Endodermal cell (in vitro differentiated cells): ENCODE data around the gene PARD3B. TPM values are rescaled to one million over a fixed set of nuclear protein-coding genes. Genes with fewer than 3 reads are reported as not detected.

ENCODE experiments used
- DNase-seq: peaks from one replicate; pipeline ENCODE4 v3.0.0-alpha.2; 2017
- H3K27ac ChIP-seq: 2 replicates; pipeline ENCODE4 v1.5.1; 2013; ENCODE audit warnings: mild to moderate bottlenecking, low read depth, low read length, moderate library complexity
- H3K27me3 ChIP-seq: 2 replicates; pipeline ENCODE4 v1.6.1; 2013; ENCODE audit warnings: mild to moderate bottlenecking, low read length, moderate library complexity; ENCODE audit not compliant: insufficient read depth, control insufficient read depth, poor library complexity, severe bottlenecking
- H3K36me3 ChIP-seq: 2 replicates; pipeline ENCODE4 v1.7.0; 2013; ENCODE audit warnings: mild to moderate bottlenecking, low read length, moderate library complexity; ENCODE audit not compliant: control insufficient read depth, insufficient read depth
- H3K4me1 ChIP-seq: one replicate; pipeline ENCODE4 v1.7.0; 2013; ENCODE audit warnings: low read length; ENCODE audit not compliant: control insufficient read depth, insufficient read depth
- H3K4me3 ChIP-seq: 2 replicates; pipeline ENCODE4 v1.5.1; 2013; ENCODE audit warnings: mild to moderate bottlenecking, low read length, moderate library complexity
- H3K9ac ChIP-seq: 2 replicates; pipeline ENCODE4 v1.6.1; 2013; ENCODE audit warnings: mild to moderate bottlenecking, low read length, moderate library complexity; ENCODE audit not compliant: poor library complexity, severe bottlenecking; ENCODE audit errors: extremely low read depth
- H3K9me3 ChIP-seq: 2 replicates; pipeline ENCODE4 v1.6.1; 2013; ENCODE audit warnings: mild to moderate bottlenecking, low read length, moderate library complexity; ENCODE audit not compliant: control insufficient read depth
- H3K27ac Mint-ChIP-seq: 2 replicates; pipeline ENCODE4 v1.8.0; 2020; ENCODE audit warnings: mixed read lengths
- H3K27me3 Mint-ChIP-seq: 2 replicates; pipeline ENCODE4 v1.8.0; 2021; ENCODE audit warnings: mild to moderate bottlenecking, mixed read lengths; ENCODE audit not compliant: insufficient read depth
- H3K36me3 Mint-ChIP-seq: 2 replicates; pipeline ENCODE4 v1.8.0; 2020; ENCODE audit warnings: low read depth, mixed read lengths
- H3K4me1 Mint-ChIP-seq: 2 replicates; pipeline ENCODE4 v1.8.0; 2020; ENCODE audit warnings: mixed read lengths
- H3K4me3 Mint-ChIP-seq: 2 replicates; pipeline ENCODE4 v1.8.0; 2020; ENCODE audit warnings: mild to moderate bottlenecking, moderate library complexity, mixed read lengths
- H3K9me3 Mint-ChIP-seq: 2 replicates; pipeline ENCODE4 v1.8.0; 2020; ENCODE audit warnings: mild to moderate bottlenecking, mixed read lengths
- CTCF ChIP-seq: fragments of 200-600 bp; sonication (generic); conservative IDR thresholded peaks from 2 replicates; pipeline ENCODE4 v1.5.0; 2021; ENCODE audit warnings: antibody characterized with exemption, mild to moderate bottlenecking
- WGBS, 2 experiments: methylation state at CpG; one replicate each; pipeline versions ENCODE4 v1.1.5 to v1.1.7; 2013; ENCODE audit warnings: missing lambda C conversion rate in 2 of 2, mixed read lengths in 1 of 2; ENCODE audit not compliant: insufficient coverage in 1 of 2, insufficient read length in 1 of 2; 5-methylcytosine and 5-hydroxymethylcytosine counted together
- total RNA-seq, 2 donors: library from RNA; stranded (reverse); fragmentation: NEBNext Ultra II Directional in 1 of 2; extraction: Animal tissue kit (Norgen Biotek cat#: 25700) in 1 of 2; gene quantifications; 2 replicates in 1 of 2; 3 replicates in 1 of 2; pipeline ENCODE4 v1.2.1, GENCODE V29; 2021

PARD3B gene
- total RNA-seq, 2 donors from 2014 or later, result 2.5 to 5.6 TPM

GRCh38 chr2:205115511-205115910 is 570.2 kb downstream of the PARD3B start:
- TF ChIP-seq CTCF, result no peak
- Mint-ChIP-seq H3K27me3 (no peaks in the 10 kb centered on the region), H3K9me3 (no peaks in the 10 kb centered on the region), H3K4me1 (no peaks in the 10 kb centered on the region), H3K36me3 (no peaks in the 10 kb centered on the region), H3K27ac (no peak overlapping the region), H3K4me3 (no peak overlapping the region)
- H3K36me3 ChIP-seq, result no peaks in the 10 kb centered on the region
- H3K4me3 ChIP-seq, result no peak overlapping the region
- H3K27me3 ChIP-seq, result no peaks in the 10 kb centered on the region
- WGBS, 2 experiments, result 94 to 100% methylated on average over 1 of the region's 2 CpGs
- no peak for DNase-seq
- H3K4me1 ChIP-seq, result no peaks in the 10 kb centered on the region
- H3K9ac ChIP-seq, result no peak overlapping the region
- no peaks in the 10 kb centered on the region for H3K9me3 ChIP-seq
- no peak overlapping the region for H3K27ac ChIP-seq

GRCh38 chr2:205117125-205117524 is 571.9 kb downstream of the PARD3B start:
- no peaks in the 10 kb centered on the region for H3K9me3 Mint-ChIP-seq
- H3K4me3 Mint-ChIP-seq, result no peak overlapping the region
- no peak overlapping the region for H3K27ac Mint-ChIP-seq
- no peaks in the 10 kb centered on the region for H3K4me1 Mint-ChIP-seq
- no peak for DNase-seq
- Histone ChIP-seq H3K36me3 (no peaks in the 10 kb centered on the region), H3K9ac (no peak overlapping the region), H3K9me3 (no peaks in the 10 kb centered on the region), H3K4me1 (no peaks in the 10 kb centered on the region), H3K27ac (no peak overlapping the region), H3K4me3 (no peak overlapping the region), H3K27me3 (no peaks in the 10 kb centered on the region)
- TF ChIP-seq CTCF, result no peak
- no peaks in the 10 kb centered on the region for H3K36me3 Mint-ChIP-seq
- H3K27me3 Mint-ChIP-seq, result no peaks in the 10 kb centered on the region
- 86 to 100% methylated on average over 1 to 2 of the region's 2 CpGs for WGBS, 2 experiments

GRCh38 chr2:205119136-205119535 is 573.9 kb downstream of the PARD3B start:
- WGBS, 2 experiments, result 95 to 99% methylated on average over 9 of the region's 9 CpGs
- Histone ChIP-seq H3K9me3 (no peaks in the 10 kb centered on the region), H3K4me1 (no peaks in the 10 kb centered on the region), H3K4me3 (no peak overlapping the region), H3K27ac (no peak overlapping the region), H3K27me3 (no peaks in the 10 kb centered on the region), H3K9ac (no peak overlapping the region), H3K36me3 (no peaks in the 10 kb centered on the region)
- no peaks in the 10 kb centered on the region for H3K4me1 Mint-ChIP-seq
- DNase-seq, result no peak
- H3K27ac Mint-ChIP-seq, result no peak overlapping the region
- no peaks in the 10 kb centered on the region for H3K36me3 Mint-ChIP-seq
- no peak for TF ChIP-seq CTCF
- H3K4me3 Mint-ChIP-seq, result no peak overlapping the region
- no peaks in the 10 kb centered on the region for H3K9me3 Mint-ChIP-seq
- no peaks in the 10 kb centered on the region for H3K27me3 Mint-ChIP-seq
